Activated T-helper 2 cell treated with anti-CD3 and anti-CD28 coated beads, Interferon-gamma antibody, Interleukin-2, Interleukin-4, amounts not matched to agents 10 μg/mL and 5 μg/mL and 100 μg/mL, durations not matched to agents 14 hours and 24 hours and 36 hours (primary cell): ENCODE results near the gene ZFR2. TPM values are rescaled to one million over a fixed set of nuclear protein-coding genes. Genes with fewer than 3 reads are reported as not detected.
A peak's percentile ranks its signal among the peaks of the same experiment; 100 is the strongest.

Experiments used
- DNase-seq: peaks from one replicate; pipeline ENCODE4 v3.0.0; 2021; ENCODE audit warnings: low spot score
- H3K27ac Mint-ChIP-seq: one replicate; pipeline ENCODE4 v1.8.0; 2021; ENCODE audit warnings: mixed read lengths
- H3K27me3 Mint-ChIP-seq: one replicate; pipeline ENCODE4 v1.8.0; 2021; ENCODE audit warnings: low read depth, mixed read lengths
- H3K36me3 Mint-ChIP-seq: one replicate; pipeline ENCODE4 v1.8.0; 2021; ENCODE audit warnings: low read depth, mixed read lengths
- H3K4me1 Mint-ChIP-seq: one replicate; pipeline ENCODE4 v1.8.0; 2021; ENCODE audit warnings: low read depth, mixed read lengths
- H3K4me3 Mint-ChIP-seq: one replicate; pipeline ENCODE4 v1.8.0; 2021; ENCODE audit warnings: low read depth, mild to moderate bottlenecking, moderate library complexity, mixed read lengths
- H3K9me3 Mint-ChIP-seq: one replicate; pipeline ENCODE4 v1.8.0; 2021; ENCODE audit warnings: mixed read lengths
- intact Hi-C: fragments of 100-400 bp; cut with micrococcal nuclease; formaldehyde crosslinking; loops from one replicate; pipeline ENCODE4 v1.15.1; 2023
- total RNA-seq: library from RNA; stranded (reverse); gene quantifications from 2 replicates; pipeline ENCODE4 v1.2.3, GENCODE V29; 2022

ZFR2 gene
- total RNA-seq, 1 donor from 2014 or later, result 0.27 TPM

DNA sequence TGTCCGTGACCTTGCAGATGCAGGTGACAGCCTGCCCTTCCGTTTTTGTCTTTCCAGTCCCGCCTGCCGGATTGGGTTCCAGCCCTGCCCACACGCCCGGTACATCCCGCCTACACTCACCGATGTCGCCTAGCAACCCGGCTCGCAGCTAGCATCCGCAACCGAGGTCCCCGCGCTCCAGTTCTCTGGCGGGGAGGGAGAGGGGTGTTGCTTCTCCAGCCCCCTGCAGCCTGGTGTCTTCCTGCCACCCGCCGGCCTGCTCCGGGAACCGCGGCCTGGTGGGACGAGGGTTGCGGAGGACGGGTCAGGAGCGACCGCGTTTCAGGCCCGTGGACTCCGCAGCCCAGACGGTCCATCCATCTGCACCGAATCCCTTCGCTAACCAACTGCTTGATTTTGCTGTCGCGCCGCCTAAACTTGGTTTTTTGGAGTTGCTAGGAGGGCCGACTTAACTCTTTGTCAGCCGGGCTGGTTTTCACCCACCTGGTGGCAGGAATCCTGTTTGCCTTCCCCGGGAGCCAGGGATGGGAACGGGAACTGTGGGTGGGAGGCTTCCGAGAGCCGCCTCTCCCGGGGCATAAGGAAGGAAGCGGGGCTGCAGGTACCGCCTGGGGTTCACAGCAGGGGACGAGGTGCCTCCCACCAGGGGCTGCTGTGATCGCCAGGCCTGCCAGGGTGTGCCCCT is 67.3 kb downstream of the ZFR2 start:
- Mint-ChIP-seq H3K4me3 (peak overlapping the region; percentile 42), H3K9me3 (peaks cover 5% of the 10 kb centered on the region), H3K27ac (no peak overlapping the region), H3K36me3 (peaks cover 8% of the 10 kb centered on the region), H3K27me3 (peaks cover 10% of the 10 kb centered on the region), H3K4me1 (peaks cover 20% of the 10 kb centered on the region)
- DNase-seq, result peak; percentile 64
- intact Hi-C loops, result no loop called here

DNA sequence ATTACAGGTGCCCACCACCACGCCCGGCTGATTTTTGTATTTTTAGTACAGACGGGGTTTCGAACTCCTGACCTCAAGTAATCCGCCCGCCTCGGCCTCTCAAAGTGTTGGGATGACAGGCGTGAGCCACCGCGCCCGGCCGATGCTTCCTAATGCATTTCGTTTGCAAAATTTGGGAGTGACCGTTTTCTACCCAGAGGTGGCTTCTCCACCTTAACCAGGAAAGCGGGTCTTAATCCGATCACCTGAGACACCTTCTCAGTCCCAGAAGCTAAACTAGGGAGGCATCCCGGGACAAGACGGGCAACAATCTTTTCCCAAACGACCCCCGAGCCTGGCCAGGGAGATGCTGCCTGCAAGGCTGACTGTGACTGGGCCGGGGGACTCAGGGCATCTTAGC is 67.8 kb downstream of the ZFR2 start:
- H3K4me3 Mint-ChIP-seq, result peak overlapping the region; percentile 42
- peaks cover 19% of the 10 kb centered on the region for H3K4me1 Mint-ChIP-seq
- no peak for DNase-seq
- peaks cover 11% of the 10 kb centered on the region for H3K36me3 Mint-ChIP-seq
- intact Hi-C loops, result no loop called here
- H3K9me3 Mint-ChIP-seq, result peaks cover 10% of the 10 kb centered on the region
- H3K27me3 Mint-ChIP-seq, result peaks cover 11% of the 10 kb centered on the region
- H3K27ac Mint-ChIP-seq, result no peak overlapping the region

DNA sequence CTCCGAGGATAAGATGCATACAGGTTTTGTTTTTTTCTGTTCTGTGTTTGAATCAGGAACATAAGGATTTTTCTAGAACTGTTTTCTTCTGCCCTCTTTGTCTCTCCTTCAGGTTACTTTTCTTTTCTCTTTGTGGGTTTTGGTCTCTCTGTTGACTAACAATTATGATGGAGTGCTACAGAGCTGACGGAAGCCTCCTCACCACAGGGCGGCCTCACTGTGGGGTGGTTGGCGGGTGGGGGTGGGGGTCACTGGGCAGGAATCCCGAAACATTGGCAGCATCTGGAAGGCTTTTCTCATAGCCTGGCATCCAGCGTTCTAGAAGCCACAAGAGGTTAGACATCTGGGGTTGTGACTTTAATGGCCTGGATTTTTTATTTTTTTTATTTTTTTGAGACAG is 70.7 kb downstream of the ZFR2 start:
- peaks cover 18% of the 10 kb centered on the region for H3K4me1 Mint-ChIP-seq
- peaks cover 11% of the 10 kb centered on the region for H3K36me3 Mint-ChIP-seq
- H3K9me3 Mint-ChIP-seq, result peaks cover 10% of the 10 kb centered on the region
- peak overlapping the region; percentile 5 for H3K4me3 Mint-ChIP-seq
- peaks cover 11% of the 10 kb centered on the region for H3K27me3 Mint-ChIP-seq
- intact Hi-C loops, result loop anchor here (1.0 kb wide), 1 partner anchor 14 kb away; no protein-coding TSS in a partner anchor
- peak overlapping the region; percentile 28 for H3K27ac Mint-ChIP-seq
- no peak for DNase-seq

DNA sequence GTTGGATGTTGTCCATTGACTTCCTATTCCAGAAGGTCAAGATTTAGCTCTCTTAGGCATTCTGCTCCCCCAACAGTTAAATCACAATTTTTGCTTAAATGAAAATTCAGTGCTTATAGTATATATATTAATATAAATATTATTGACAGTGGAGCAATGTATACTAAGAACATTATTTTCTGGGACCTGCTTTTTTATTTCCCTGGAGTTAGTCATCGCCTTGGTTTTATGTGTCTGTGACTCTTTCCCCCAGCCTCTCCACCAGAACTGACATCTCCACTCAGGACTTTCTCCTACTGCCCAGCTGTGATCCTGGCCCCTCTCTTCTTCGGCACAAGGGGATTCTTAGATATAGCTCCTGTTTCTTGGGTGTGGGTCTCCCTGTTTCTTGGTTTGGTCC is 72.5 kb downstream of the ZFR2 start:
- H3K4me3 Mint-ChIP-seq, result no peak overlapping the region
- H3K9me3 Mint-ChIP-seq, result peaks cover 10% of the 10 kb centered on the region
- peaks cover 16% of the 10 kb centered on the region for H3K4me1 Mint-ChIP-seq
- no peak for DNase-seq
- H3K36me3 Mint-ChIP-seq, result peaks cover 11% of the 10 kb centered on the region
- H3K27ac Mint-ChIP-seq, result no peak overlapping the region
- peaks cover 9% of the 10 kb centered on the region for H3K27me3 Mint-ChIP-seq
- intact Hi-C loops, result no loop called here

DNA sequence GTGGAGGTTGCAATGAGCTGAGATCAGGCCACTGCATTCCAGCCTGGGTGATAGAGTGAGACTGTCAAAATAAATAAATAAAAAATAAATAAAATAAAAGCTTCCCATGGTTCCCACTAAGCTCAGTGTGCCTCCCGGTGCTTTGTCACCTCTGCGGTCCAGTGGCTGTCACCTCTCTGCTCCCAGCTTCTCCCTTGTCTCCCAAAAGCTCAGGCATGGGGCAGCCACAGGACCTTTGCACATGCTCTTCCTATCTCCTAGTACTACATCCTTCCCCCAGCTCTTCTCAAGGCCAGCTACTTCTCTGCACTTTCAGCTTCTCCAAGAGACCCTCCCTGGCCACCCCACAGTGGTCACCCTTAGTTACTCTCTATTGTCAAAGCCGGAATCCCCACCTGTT is 75.0 kb downstream of the ZFR2 start:
- no peak for DNase-seq
- Mint-ChIP-seq H3K27ac (no peak overlapping the region), H3K9me3 (peaks cover 10% of the 10 kb centered on the region), H3K27me3 (peaks cover 4% of the 10 kb centered on the region), H3K36me3 (peaks cover 11% of the 10 kb centered on the region), H3K4me3 (no peak overlapping the region), H3K4me1 (peaks cover 9% of the 10 kb centered on the region)
- intact Hi-C loops, result no loop called here

DNA sequence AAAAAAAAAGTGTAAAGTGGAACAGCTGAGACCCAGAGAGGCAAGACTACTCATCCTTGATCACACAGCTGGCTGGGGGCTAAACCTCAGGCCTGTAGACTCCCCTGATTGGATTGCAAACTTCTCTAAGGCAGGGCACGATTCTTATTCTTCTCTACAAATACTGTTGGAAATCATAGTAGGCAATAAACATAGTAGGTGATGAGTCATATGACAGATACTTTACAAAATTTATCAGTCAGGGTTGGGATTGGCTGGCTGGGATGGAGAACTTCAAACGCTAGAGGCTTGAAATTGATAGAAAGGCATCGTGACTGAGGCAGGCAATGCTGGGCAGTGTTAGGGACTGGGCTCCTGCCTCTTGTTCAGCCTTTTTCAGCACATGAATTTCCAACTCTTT is 76.7 kb downstream of the ZFR2 start:
- Mint-ChIP-seq H3K27me3 (peaks cover 4% of the 10 kb centered on the region), H3K36me3 (peaks cover 7% of the 10 kb centered on the region), H3K27ac (no peak overlapping the region), H3K4me1 (peaks cover 6% of the 10 kb centered on the region), H3K9me3 (peaks cover 10% of the 10 kb centered on the region), H3K4me3 (no peak overlapping the region)
- intact Hi-C loops, result no loop called here
- no peak for DNase-seq

DNA sequence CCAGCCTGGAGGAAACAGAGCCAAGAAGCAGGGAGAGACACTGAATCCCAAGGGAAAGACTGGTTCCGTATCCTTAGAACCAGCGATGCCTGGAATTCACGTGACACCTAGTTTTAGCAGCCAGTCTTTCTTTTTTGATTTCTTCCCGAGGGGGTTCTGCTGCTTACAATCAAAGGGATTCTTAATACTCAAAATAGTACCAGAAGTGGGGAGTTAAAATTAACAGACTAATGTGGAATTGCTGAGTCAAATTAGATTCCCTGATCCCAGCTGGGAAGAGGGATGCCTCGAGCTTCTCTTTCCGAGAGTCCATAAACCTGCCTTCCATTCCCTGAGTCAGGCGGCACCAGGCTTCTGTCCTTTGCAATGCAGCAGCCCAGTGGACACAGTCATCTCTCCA is 77.9 kb downstream of the ZFR2 start:
- DNase-seq, result no peak
- H3K4me3 Mint-ChIP-seq, result no peak overlapping the region
- peaks cover 4% of the 10 kb centered on the region for H3K4me1 Mint-ChIP-seq
- no peaks in the 10 kb centered on the region for H3K36me3 Mint-ChIP-seq
- no peak overlapping the region for H3K27ac Mint-ChIP-seq
- intact Hi-C loops, result no loop called here
- H3K27me3 Mint-ChIP-seq, result no peaks in the 10 kb centered on the region
- H3K9me3 Mint-ChIP-seq, result no peaks in the 10 kb centered on the region

DNA sequence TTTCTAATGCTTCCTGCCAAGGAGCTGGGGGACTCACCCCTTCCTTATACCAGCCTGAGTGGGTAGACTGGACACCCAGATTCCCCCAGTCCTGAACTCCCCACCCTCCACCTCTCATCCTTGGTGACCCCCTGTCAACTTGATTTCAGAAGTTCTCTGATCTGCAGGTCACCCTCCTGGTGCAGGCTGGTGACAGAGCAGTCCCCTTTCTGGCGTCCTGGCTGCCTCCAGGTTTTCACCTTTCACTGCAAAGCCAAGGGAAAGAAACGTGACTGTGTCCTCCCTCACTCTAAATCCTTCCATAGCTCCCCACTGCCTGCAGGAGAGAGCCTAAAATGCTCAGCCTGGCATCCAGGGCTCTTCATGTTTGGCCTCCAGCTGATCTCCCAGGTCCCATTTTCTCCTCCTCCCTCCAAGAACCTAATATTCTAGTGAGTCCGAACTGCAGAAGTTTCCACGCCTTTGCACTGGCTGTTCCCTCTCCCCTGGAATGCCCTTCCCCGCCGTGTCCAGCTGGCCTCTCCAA is 78.6 kb downstream of the ZFR2 start:
- no peak overlapping the region for H3K27ac Mint-ChIP-seq
- peaks cover 4% of the 10 kb centered on the region for H3K4me1 Mint-ChIP-seq
- no peaks in the 10 kb centered on the region for H3K27me3 Mint-ChIP-seq
- intact Hi-C loops, result no loop called here
- no peaks in the 10 kb centered on the region for H3K9me3 Mint-ChIP-seq
- no peak overlapping the region for H3K4me3 Mint-ChIP-seq
- no peak for DNase-seq
- H3K36me3 Mint-ChIP-seq, result no peaks in the 10 kb centered on the region

DNA sequence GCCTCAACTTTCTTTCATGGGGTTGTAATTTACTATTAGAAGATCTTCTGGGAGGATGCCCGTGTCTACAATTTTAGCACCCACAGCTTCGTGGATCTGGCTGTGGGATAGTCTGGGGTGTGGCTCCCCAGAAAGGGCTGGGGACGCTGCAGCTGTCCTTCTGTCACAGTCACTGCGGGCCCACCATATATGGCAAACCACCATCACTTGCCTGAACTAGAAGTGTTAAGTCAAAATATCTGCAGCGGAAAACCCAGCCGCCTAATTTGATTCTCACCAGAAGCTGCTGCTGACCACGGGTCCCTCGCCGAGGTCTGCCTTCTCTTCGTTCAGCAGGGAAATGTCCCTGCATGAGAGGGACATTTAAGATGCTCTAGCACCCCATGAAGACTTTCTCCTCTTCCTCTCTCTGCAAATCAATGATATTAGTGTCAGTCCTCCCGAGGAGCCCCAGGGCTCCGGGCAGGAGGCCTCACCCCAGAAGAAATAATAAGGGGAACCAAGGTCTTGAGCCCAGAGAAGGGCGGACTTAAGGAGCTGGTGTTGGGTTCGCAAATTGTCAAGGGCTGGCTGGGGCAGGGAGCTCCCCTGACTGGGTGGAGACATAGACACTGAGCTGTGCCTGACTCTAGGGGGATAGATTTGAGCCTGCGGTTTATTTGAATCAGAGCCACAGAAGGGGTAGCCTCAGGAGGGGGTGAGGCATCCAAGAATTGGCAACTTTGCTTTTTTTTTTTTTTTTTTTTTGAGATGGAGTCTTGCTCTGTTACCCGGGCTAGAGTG is 79.7 kb downstream of the ZFR2 start:
- Mint-ChIP-seq H3K36me3 (peaks cover 4% of the 10 kb centered on the region), H3K27me3 (peaks cover 4% of the 10 kb centered on the region), H3K27ac (no peak overlapping the region), H3K4me1 (peaks cover 7% of the 10 kb centered on the region), H3K9me3 (no peaks in the 10 kb centered on the region), H3K4me3 (no peak overlapping the region)
- no peak for DNase-seq
- intact Hi-C loops, result loop anchor here (5.0 kb wide), 1 partner anchor 33 kb away; no protein-coding TSS in a partner anchor

DNA sequence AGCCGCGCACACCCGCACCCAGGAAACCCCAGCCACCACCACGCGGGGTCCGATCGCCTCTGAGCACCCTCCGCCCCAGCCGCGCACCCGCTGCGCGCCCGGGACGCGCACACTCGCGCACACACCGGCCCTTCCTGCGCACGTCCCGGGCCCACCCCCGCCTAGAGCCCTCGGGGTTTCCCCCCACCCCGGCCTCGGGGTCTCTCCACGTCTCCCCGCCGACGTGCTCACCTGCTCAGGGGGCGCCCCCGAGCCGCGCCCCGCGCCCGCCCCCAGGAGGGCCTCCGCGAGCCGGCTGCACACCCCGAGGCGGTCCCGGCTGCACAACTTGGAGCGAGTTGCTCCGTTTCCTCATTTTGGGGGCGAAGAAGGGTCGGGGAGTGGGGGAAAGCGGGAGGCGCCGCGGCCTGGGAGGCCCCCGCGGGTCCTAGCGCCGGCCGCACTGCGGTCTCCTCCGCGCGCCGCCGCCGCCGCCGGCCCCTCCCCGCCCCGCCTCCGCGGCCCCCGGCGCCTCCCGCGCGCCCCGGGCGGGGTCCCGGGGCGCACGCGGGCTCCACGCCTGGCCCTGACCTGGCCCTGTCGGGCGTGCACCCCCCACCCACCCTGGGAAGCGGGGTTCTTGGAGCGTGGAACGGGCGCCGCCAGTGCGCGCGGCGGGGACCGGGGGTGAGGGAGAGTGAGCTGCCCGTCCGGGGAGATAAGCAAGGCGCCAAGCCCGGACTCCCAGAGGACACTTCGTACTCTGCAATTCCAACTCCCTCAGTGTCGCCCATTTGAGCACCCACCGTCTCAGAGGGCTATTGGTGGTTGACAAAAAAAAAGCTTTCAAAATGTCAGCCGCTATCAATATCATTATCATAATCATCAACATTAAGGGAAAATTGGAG is 82.7 kb downstream of the ZFR2 start, which contains the start of gene MATK:
MATK (minus strand) TSS at position 444 of the 887 bp plus-strand sequence. CDS start 1,246 bp downstream, outside the sequence.
- no peak for DNase-seq
- H3K27ac Mint-ChIP-seq, result no peak within 1 kb of the TSS
- H3K36me3 Mint-ChIP-seq, result peaks cover 26% of the 10 kb centered on the region
- peaks cover 15% of the 10 kb centered on the region for H3K9me3 Mint-ChIP-seq
- H3K4me3 Mint-ChIP-seq, result peak within 1 kb of the TSS; percentile 79
- H3K27me3 Mint-ChIP-seq, result peaks cover 4% of the 10 kb centered on the region
- peaks cover 7% of the 10 kb centered on the region for H3K4me1 Mint-ChIP-seq
- intact Hi-C loops, result loop anchor here (5.0 kb wide), 1 partner anchor 36 kb away; no protein-coding TSS in a partner anchor

DNA sequence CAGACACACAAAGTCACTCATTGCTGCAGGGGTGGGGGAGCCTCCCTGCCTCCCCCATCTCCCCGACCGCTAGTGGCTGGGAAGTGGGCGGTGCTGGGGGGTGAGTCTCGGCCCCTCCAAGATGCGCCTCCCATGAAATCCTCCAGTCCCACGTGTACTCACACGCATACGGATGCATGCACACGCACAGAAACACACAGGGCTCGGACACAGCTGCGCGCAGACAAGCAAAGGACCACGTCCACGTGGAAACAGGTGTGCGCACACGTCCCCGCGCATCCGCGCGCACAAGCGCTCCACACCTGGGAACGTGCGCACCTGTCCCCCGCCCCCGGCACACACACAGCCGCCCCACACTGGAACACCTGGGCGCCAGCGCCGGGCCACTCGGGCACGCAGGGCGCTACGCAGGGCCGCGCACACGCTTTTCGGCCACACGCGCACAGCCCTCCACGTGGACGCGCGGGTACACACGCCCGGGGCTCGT is 83.3 kb downstream of the ZFR2 start:
- H3K36me3 Mint-ChIP-seq, result peaks cover 30% of the 10 kb centered on the region
- intact Hi-C loops, result loop anchor here (5.0 kb wide), 1 partner anchor 37 kb away; no protein-coding TSS in a partner anchor
- peak overlapping the region; percentile 79 for H3K4me3 Mint-ChIP-seq
- H3K27ac Mint-ChIP-seq, result no peak overlapping the region
- DNase-seq, result no peak
- H3K9me3 Mint-ChIP-seq, result peaks cover 15% of the 10 kb centered on the region
- H3K27me3 Mint-ChIP-seq, result peaks cover 4% of the 10 kb centered on the region
- peaks cover 7% of the 10 kb centered on the region for H3K4me1 Mint-ChIP-seq
